Loucy (cell line): ENCODE results near the gene RBSN.

Experiments used
- EZH2phosphoT487 ChIP-seq: fragments of 200-600 bp; IDR thresholded peaks from 2 replicates; pipeline ENCODE4 v1.6.1; 2018; ENCODE audit warnings: antibody characterized with exemption, mild to moderate bottlenecking, moderate library complexity, borderline replicate concordance
- TF ChIP-seq, protein P1 (sequence below): fragments of 200-600 bp; sonication (generic); conservative IDR thresholded peaks from 2 replicates; pipeline ENCODE4 v1.5.1; 2014; ENCODE audit warnings: mild to moderate bottlenecking, antibody characterized with exemption, low read length

- TF ChIP-seq, protein P1, sequence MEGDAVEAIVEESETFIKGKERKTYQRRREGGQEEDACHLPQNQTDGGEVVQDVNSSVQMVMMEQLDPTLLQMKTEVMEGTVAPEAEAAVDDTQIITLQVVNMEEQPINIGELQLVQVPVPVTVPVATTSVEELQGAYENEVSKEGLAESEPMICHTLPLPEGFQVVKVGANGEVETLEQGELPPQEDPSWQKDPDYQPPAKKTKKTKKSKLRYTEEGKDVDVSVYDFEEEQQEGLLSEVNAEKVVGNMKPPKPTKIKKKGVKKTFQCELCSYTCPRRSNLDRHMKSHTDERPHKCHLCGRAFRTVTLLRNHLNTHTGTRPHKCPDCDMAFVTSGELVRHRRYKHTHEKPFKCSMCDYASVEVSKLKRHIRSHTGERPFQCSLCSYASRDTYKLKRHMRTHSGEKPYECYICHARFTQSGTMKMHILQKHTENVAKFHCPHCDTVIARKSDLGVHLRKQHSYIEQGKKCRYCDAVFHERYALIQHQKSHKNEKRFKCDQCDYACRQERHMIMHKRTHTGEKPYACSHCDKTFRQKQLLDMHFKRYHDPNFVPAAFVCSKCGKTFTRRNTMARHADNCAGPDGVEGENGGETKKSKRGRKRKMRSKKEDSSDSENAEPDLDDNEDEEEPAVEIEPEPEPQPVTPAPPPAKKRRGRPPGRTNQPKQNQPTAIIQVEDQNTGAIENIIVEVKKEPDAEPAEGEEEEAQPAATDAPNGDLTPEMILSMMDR = no peak
- no peak for TF ChIP-seq EZH2phosphoT487
These were observed 32.5 kb downstream of the RBSN start for GRCh38 chr3:15066467-15066866.
